GM10266 (cell line): ENCODE results near the gene SPATA31D3.
"Not testable (repeated sequence)": the region's sequence is repeated elsewhere in the genome, so short reads cannot be mapped to it uniquely, and the experiment has no call there.

ENCODE experiments used
- DNase-seq: peaks from one replicate; pipeline ENCODE4 v3.0.0; 2012; ENCODE audit errors: extremely low spot score
- CTCF ChIP-seq: IDR thresholded peaks from 2 replicates; pipeline ENCODE4 v1.5.1; 2012; ENCODE audit warnings: mild to moderate bottlenecking, low read depth; ENCODE audit not compliant: control insufficient read depth, insufficient read depth; ENCODE audit errors: missing control alignments

Gene SPATA31D3

GRCh38 chr9:81981883-81982282, 38.6 kb downstream of the SPATA31D3 start:
- DNase-seq = no peak
- no peak for TF ChIP-seq CTCF

- no peak for DNase-seq
- no peak for TF ChIP-seq CTCF
These were observed 41.6 kb downstream of the SPATA31D3 start for GRCh38 chr9:81984928-81985327.

GRCh38 chr9:81986051-81986450, 42.8 kb downstream of the SPATA31D3 start:
- TF ChIP-seq CTCF = no peak
- no peak for DNase-seq

GRCh38 chr9:81988472-81988871, 45.2 kb downstream of the SPATA31D3 start, which contains the start of gene SPATA31D1:
SPATA31D1 (plus strand) TSS chr9:81988772; CDS start chr9:81988819, 47 bp downstream.
- not testable (repeated sequence) for DNase-seq

- no peak for TF ChIP-seq CTCF
- no peak for DNase-seq
These were observed 46.4 kb downstream of the SPATA31D3 start for GRCh38 chr9:81989700-81990099.

GRCh38 chr9:81993656-81994055, 50.4 kb downstream of the SPATA31D3 start:
- TF ChIP-seq CTCF = no peak
- no peak for DNase-seq
